ENCODE results near the gene KIAA1671. TPM values are rescaled to one million over a fixed set of nuclear protein-coding genes. Genes with fewer than 3 reads are reported as not detected.

KIAA1671 gene
- polyA plus RNA-seq, 1 donor from 2014 or later: 3.0 TPM

- Histone ChIP-seq H3K27ac (ENCODE audit: low read length) (no peak overlapping the region), H4K20me1 (ENCODE audit: insufficient read depth) (no peaks in the 10 kb centered on the region), H3K27me3 (ENCODE audit: insufficient read depth, low read depth, low read length) (no peaks in the 10 kb centered on the region), H3K4me2 (ENCODE audit: low read length) (no peak overlapping the region), H3K9ac (ENCODE audit: low read length) (no peak overlapping the region), H3K79me2 (replicated peaks; ENCODE audit: insufficient read depth, low read length) (no peaks in the 10 kb centered on the region), H3F3A (ENCODE audit: insufficient read depth, low read length, poor library complexity, severe bottlenecking) (no peaks in the 10 kb centered on the region), H3K9me2 (ENCODE audit: insufficient read depth, low read length) (no peaks in the 10 kb centered on the region), H3K9me3 (ENCODE audit: low read length) (no peaks in the 10 kb centered on the region), H3K36me3 (ENCODE audit: insufficient read depth, low read length) (no peaks in the 10 kb centered on the region), H2AFZ (ENCODE audit: low read depth, low read length) (no peak overlapping the region), H3K4me3 (ENCODE audit: low read length) (no peak overlapping the region)
- TF ChIP-seq POLR2AphosphoS5 (IDR thresholded peaks at IDR 0.05): no peak
- TF ChIP-seq EZH2 (IDR thresholded peaks at IDR 0.05; ENCODE audit: borderline replicate concordance, insufficient read depth, low read length, poor library complexity, severe bottlenecking): no peak
- no peak for TF ChIP-seq REST (IDR thresholded peaks at IDR 0.05; ENCODE audit: borderline replicate concordance)
- TF ChIP-seq SMC3 (conservative IDR thresholded peaks at IDR 0.05; ENCODE audit: poor library complexity): no peak
- TF ChIP-seq TAF1 (IDR thresholded peaks at IDR 0.05; ENCODE audit: low read depth): no peak
- no peak for TF ChIP-seq MXI1 (conservative IDR thresholded peaks at IDR 0.05; ENCODE audit: poor library complexity, severe bottlenecking)
- no peak for TF ChIP-seq CTCF (IDR thresholded peaks at IDR 0.05; ENCODE audit: poor library complexity, severe bottlenecking)
- TF ChIP-seq EP300 (conservative IDR thresholded peaks at IDR 0.05; ENCODE audit: poor library complexity, severe bottlenecking): no peak
- no peak for TF ChIP-seq RAD21 (conservative IDR thresholded peaks at IDR 0.05)
These were observed 112.5 kb downstream of the KIAA1671 start for GRCh38 chr22:25064894-25065560.

- no peak overlapping the region for H3K9ac ChIP-seq (ENCODE audit: low read length)
- no peak overlapping the region for H2AFZ ChIP-seq (ENCODE audit: low read depth, low read length)
- no peak for TF ChIP-seq MXI1 (conservative IDR thresholded peaks at IDR 0.05; ENCODE audit: poor library complexity, severe bottlenecking)
- no peak for TF ChIP-seq CTCF (IDR thresholded peaks at IDR 0.05; ENCODE audit: poor library complexity, severe bottlenecking)
- no peak overlapping the region for H3K4me3 ChIP-seq (ENCODE audit: low read length)
- no peak overlapping the region for H3K27ac ChIP-seq (ENCODE audit: low read length)
- H3K9me3 ChIP-seq (ENCODE audit: low read length): no peaks in the 10 kb centered on the region
- no peak overlapping the region for H3K4me2 ChIP-seq (ENCODE audit: low read length)
- H3K27me3 ChIP-seq (ENCODE audit: insufficient read depth, low read depth, low read length): no peaks in the 10 kb centered on the region
- no peaks in the 10 kb centered on the region for H3F3A ChIP-seq (ENCODE audit: insufficient read depth, low read length, poor library complexity, severe bottlenecking)
- H4K20me1 ChIP-seq (ENCODE audit: insufficient read depth): no peaks in the 10 kb centered on the region
- no peaks in the 10 kb centered on the region for H3K36me3 ChIP-seq (ENCODE audit: insufficient read depth, low read length)
- H3K9me2 ChIP-seq (ENCODE audit: insufficient read depth, low read length): no peaks in the 10 kb centered on the region
- H3K79me2 ChIP-seq (replicated peaks; ENCODE audit: insufficient read depth, low read length): no peaks in the 10 kb centered on the region
These were observed 114.4 kb downstream of the KIAA1671 start for GRCh38 chr22:25066861-25067435.
